HG02588 (cell line): ENCODE results near the gene CIAO3.
"Not testable (repeated sequence)": the region's sequence is repeated elsewhere in the genome, so short reads cannot be mapped to it uniquely, and the experiment has no call there.

ENCODE experiments used
- ATAC-seq: cut with Tn5 transposase; IDR thresholded peaks from one replicate; pipeline ENCODE4 v1.9.1; 2021; ENCODE audit warnings: mild to moderate bottlenecking, moderate library complexity; ENCODE audit not compliant: unreplicated experiment

Gene CIAO3

DNA sequence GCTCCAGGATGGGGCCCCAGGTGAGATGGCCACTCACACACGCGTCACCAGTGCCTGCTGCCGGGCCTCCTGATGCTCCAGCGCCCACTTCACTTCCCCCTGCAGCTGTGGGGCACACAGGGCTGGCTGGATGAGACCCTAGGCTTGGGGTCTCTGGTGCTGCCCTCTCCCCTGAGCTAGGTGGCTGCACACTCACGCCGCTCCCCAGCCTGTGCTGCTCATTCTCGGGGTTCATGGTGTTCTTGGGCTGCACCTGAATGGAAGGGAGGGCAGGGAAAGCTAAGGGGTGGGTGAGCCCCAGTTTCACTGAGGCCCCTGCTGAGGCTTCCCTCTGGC, 15.8 kb downstream of the CIAO3 start:
- ATAC-seq = no peak

DNA sequence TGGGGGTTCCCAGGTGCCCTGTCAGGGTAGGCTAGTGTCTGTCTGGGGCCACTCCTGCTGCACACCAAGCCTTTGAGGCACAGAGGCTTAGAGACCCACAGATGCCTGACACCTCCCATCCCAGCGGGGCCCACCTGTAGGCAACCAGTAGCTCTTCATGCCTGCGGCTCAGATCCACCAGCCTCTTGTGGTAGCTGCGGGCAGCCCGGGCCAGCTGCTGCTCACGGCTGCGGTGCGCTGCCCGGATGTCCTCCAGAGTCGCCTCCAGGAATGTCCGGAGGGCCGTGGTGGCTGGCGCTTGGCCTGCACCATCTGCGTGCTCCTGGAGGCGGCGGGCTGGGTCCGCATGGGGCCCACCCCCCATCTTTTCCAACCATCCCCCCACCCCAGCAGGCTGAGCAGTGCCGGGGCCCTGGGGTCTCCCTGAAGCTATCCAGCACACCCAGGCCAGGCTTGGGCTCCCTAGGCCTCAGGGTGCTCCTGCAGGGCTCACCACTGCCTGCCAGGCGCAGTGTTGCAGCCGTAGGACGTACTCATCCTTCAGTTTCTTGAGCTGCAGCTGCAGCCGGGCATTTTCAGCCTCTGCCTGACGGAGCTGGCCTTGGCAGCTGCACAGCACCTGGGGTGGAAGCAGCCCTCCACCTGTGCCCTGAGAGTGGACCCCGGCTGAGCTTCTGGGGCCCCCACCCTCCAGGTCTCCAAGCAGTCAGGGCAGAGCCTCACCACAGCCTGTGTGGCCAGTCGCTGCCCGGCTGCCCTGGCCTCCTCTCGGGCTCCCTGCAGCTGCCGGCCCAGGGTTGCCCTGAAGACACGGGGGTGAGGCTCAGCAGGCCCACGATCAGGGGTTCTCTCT, 16.4 kb downstream of the CIAO3 start:
- ATAC-seq = no peak

- ATAC-seq = no peak
Measured at GRCh38 chr16:723695-724094, 17.1 kb downstream of the CIAO3 start.

GRCh38 chr16:722835-723633, 17.8 kb downstream of the CIAO3 start:
- ATAC-seq = no peak

DNA sequence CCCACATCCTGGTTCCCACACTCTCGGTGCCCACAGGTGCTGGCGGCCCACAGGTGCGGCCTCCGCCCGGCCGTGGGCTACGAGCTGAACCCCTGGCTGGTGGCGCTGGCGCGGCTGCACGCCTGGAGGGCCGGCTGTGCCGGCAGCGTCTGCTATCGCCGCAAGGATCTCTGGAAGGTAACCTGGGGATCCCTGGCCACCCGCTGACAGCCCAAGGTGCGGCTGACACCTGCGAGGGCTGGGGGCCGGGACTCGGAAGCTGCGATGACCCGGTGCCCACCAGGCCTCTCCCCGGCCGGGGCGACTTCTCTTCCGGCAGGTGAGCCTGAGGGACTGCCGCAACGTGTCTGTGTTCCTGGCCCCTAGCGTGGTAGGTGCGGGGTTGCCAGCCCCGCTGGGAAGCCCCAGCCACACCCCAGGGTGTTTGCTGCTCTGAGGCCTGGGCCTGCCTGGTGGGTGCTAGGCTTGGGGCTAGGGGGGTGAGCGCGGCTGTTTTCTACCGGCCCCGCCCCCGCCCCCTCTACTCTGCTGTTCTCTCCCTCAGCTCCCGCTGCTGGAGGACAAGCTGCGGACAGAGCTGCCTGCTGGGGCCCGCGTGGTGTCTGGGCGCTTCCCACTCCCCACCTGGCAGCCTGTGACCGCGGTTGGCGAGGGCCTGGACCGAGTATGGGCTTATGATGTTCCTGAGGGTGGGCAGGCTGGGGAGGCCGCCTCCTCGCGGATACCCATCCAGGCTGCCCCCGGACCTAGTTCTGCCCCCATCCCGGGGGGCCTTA, 18.8 kb downstream of the CIAO3 start:
- no peak for ATAC-seq

DNA sequence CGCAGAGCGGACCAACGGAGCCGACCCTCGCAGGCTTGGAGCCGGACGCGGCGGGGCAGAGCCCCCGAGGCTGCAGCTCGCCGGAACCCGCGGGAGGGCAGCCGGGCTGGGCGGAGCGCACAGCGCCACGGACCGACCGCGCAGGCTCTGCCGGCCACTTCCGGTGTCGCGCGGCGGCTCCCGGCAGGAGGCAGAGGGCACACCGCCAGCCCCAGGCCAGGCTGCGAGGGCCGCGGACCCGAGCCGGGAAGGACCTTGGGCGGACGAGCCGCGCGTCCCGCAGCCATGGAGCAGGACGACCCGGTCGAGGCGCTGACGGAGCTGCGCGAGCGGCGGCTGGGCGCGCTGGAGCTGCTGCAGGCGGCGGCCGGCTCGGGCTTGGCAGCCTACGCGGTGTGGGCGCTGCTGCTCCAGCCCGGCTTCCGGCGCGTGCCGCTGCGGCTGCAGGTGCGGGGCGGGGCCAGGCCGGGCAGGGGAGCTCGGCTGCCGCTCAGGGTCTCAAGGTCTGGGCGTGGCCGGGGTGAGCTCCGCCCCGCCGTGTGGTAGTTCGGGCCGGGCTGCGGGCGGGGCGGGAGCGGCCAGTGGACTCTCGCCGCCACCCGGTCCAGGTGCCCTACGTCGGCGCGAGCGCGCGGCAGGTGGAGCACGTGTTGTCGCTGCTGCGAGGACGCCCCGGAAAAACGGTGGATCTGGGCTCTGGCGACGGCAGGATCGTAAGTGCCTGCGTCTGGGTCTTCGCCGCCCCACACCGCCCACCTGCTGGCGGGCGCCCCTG, 19.6 kb downstream of the CIAO3 start, which contains the start of gene ANTKMT:
Gene ANTKMT (plus strand): TSS at position 157 of the 775 bp plus-strand sequence. CDS start 129 bp downstream, at position 286.
- ATAC-seq = peak; percentile 69

GRCh38 chr16:720447-720989, 20.3 kb downstream of the CIAO3 start:
- peak; percentile 16 for ATAC-seq

- no peak for ATAC-seq
Measured at GRCh38 chr16:719815-720446, 20.9 kb downstream of the CIAO3 start.

DNA sequence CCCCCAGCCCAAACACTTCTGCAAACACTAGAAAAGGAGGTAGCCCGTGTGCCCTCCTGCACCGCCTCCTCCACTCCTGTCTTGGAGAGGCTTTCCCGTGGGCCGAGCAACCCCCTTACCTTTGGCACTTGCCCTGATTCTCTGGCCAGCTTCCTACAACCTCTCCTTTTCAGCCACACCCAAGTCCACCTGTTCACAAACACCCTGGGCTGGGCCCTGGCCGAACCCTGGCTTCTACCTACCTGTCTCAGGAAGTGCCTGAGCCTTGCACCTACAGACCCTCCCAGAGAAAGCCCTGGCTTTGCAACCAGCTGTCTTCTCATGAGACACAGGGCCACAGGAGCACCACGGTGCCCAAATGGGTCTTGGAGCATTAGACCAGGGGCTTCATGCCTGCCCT, 21.9 kb downstream of the CIAO3 start:
- ATAC-seq = no peak

- ATAC-seq = no peak
Measured at GRCh38 chr16:718389-718788, 22.4 kb downstream of the CIAO3 start.

DNA sequence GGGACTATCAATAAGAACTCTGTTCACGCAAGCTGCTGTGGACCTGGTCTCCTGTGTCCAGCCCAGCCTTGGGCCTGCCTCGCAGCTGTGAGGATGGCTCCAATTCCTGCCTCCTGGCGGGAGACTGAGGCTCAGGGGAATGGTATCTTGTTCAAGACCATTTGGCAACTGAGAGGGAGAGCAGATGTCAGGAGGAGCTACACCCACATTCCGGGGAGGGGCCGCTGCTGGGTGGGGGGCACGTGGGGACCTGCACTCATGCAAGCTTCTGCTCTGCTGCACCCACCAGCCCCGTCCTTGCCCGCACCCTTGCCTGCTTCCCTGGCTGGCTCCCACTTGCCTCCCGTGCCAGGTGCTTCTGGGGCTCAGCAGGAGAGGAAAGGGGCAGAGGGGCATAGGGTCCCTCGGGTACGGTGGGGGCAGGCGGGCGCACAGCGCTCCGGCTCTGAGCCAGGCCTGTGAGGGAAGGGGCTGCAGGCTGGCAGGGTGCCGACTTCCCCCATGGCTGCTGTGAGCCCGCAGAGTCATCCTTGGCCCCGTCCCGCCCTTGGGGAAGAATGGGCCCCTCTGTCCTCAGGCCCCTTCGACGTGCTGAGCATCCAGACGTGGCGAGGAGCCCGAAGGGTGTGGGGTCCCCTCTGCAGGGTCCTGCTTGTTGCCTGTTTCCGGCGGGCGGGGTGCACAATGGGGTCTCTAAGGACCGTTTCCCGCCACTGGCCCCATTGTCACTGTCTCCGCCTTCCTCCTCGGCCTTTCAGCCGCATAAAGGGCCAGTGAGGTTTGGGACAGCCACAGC, 23.1 kb downstream of the CIAO3 start:
- no peak for ATAC-seq

GRCh38 chr16:716768-717325, 23.9 kb downstream of the CIAO3 start:
- no peak for ATAC-seq

DNA sequence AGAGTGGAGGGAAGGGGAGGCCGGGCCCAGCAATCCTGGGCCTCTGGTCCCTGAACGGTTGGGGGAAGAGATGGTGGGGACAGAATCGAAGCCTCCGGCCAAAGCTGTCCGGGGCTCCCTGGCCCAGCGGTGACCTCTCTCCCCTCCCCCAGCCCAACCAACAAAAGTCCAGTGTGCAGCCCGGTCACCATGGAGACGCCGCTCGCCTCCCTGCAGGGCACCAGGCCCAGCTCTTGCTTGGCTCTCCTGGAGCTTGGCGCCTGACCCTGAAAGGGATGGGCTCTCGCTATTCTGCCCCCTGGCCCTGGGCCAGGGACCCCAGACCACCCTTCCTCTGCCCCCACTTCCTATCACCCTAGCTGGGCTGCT, 24.6 kb downstream of the CIAO3 start:
- no peak for ATAC-seq

DNA sequence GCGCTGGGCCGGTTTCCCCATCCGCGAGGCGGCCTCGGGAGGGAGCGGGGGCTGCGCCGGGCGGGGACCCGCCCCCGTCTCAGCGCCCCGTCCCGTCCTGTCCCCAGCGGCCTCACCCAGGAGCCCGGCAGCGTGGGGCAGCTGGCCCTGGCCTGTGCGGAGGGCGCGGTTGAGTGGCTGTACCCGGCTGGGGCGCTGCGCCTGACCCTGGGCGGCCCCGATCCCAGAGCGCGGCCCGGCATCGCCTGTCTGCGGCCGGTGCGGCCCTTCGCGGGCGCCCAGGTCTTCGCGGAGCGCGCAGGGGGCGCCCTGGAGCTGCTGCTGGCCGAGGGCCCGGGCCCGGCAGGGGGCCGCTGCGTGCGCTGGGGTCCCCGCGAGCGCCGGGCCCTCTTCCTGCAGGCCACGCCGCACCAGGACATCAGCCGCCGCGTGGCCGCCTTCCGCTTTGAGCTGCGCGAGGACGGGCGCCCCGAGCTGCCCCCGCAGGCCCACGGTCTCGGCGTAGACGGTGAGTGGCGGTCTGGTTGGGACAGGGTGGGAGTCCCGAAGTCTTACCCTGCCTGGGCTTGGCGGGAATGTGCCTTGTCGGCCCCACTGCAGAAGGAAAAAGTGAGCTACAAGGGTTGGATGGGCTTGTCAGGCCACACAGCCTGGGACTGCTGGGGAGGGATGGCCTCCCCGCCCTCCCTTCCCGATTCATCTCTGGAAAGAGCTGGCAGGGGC, 25.2 kb downstream of the CIAO3 start:
- ATAC-seq = no peak

GRCh38 chr16:714558-715476, 26.0 kb downstream of the CIAO3 start, which contains the start of gene METRN:
Gene METRN, plus strand, starts transcription at chr16:715118. Its CDS starts 172 bp downstream, at chr16:715290.
- peak; percentile 71 for ATAC-seq

- no peak for ATAC-seq
Measured at GRCh38 chr16:714079-714478, 26.7 kb downstream of the CIAO3 start.

GRCh38 chr16:712740-713250, 28.0 kb downstream of the CIAO3 start:
- not testable (repeated sequence) for ATAC-seq
